ENCODE data around the gene SMYD4.

SMYD4 gene

DNA sequence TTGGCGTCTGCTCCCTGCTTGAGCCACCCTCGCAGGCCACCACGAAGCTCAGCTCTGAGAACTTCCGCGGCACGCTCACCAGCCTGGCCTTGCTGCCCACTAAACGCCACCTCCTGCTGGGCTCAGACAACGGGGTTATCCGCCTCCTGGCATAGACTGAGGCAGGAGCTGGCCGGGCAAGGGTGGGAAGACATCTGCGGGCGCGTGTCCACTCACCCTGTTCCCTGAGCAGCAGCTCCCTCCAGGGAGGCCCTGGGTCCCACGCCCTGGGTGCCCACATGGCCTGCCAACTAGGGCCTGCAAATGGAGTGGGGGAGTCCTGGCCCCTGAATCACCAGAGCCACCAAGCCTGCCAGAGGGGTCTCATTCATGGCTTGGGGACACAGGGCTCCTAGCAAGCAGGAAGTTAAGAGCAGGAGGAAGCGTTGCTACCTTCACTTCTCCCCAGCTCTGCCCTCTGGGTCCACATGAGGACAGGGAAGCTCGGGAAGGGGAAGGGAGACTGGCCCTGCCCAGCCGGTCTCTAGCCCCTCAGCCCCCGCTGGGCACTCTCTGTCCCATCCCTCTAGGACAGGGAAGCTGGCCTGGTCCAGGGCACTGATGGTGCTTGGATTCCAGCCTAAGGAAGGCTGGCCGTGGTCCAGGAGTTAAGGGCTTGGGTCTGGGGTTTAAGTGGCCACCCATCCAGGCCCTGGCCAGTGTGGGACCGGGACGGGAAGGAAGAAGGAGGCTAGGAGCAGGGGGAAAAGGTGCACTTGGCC, 92.0 kb downstream of the SMYD4 start:
- DNase-seq (ENCODE audit: low read depth), result no peak
- TF ChIP-seq, protein P1, sequence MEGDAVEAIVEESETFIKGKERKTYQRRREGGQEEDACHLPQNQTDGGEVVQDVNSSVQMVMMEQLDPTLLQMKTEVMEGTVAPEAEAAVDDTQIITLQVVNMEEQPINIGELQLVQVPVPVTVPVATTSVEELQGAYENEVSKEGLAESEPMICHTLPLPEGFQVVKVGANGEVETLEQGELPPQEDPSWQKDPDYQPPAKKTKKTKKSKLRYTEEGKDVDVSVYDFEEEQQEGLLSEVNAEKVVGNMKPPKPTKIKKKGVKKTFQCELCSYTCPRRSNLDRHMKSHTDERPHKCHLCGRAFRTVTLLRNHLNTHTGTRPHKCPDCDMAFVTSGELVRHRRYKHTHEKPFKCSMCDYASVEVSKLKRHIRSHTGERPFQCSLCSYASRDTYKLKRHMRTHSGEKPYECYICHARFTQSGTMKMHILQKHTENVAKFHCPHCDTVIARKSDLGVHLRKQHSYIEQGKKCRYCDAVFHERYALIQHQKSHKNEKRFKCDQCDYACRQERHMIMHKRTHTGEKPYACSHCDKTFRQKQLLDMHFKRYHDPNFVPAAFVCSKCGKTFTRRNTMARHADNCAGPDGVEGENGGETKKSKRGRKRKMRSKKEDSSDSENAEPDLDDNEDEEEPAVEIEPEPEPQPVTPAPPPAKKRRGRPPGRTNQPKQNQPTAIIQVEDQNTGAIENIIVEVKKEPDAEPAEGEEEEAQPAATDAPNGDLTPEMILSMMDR (IDR thresholded peaks at IDR 0.05; ENCODE audit: insufficient read depth, low read depth, low read length, missing control alignments), result no peak
- H3K4me3 ChIP-seq (ENCODE audit: low read length), result no peak overlapping the region

DNA sequence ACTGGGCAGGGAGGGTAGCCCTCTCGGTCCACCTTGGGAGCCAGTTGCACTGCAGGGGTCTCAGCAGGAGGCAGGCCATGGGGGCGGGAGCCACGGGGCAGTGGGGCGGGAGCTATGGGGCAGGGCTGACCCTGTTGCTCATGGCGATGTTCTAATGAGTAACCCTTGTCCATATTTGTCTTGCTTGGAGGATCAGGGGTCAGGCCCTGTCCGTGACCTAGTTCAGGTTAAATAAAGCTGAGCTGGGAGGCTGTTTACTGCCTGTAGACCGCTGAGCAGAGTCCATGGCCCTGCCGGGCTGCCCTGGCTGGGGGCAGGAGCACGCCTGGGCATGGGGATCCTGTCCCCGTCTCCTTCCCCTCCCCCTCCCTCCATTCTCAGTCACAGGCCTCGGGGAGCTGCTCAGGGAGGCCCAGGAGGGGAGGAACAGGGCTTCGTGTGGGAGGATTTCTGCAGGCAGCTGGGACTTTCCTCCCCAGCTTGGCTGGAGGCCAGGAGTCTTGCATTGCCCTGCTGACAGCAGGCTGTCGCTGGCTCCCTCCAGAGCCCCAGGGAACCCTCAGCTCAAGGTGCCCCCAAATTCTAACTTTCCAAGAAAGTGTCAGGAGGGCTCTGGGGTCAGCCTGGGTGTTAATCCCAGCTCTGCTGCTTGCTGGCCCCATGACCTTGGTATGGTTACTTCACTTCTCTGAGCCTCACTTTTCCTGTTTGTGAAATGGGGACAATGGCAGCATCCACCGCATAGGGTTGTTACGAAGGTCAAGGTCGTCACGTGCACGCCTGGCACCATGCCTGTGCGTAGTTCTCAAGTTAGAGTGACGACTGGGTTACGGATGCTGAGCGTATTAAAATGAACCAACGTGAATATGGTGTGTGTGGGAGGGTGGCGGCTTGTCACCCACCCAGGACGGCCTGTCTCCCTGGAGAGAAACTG, 93.1 kb downstream of the SMYD4 start:
- no peak overlapping the region for H3K4me3 ChIP-seq (ENCODE audit: low read length)
- TF ChIP-seq, protein P1 (IDR thresholded peaks at IDR 0.05; ENCODE audit: insufficient read depth, low read depth, low read length, missing control alignments), result no peak
- DNase-seq (ENCODE audit: low read depth), result peak; percentile 77

DNA sequence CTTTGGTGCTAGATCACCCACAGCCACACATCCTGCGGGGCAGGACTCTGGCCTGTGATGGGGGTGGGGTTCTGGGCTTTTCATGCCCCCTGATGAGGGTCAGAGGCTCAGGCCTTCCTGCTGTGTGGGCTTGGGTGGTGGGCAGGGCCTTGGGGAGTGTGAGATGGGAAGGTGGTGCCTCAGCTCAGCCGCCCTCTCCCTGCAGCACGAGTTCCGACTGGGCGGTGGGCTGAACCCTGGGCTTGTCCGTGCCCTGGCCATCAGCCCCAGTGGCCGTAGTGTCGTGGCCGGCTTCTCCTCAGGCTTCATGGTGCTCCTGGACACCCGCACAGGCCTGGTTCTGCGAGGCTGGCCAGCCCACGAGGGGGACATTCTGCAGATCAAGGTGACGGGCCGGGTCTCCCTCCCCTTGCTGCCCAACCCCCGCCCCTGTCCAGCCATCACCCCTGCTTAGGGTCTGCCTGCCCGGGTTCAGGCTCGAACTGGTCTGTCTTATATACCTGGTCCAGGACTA, 93.8 kb downstream of the SMYD4 start:
- DNase-seq (ENCODE audit: low read depth), result no peak
- H3K4me3 ChIP-seq (ENCODE audit: low read length), result no peak overlapping the region
- TF ChIP-seq, protein P1 (IDR thresholded peaks at IDR 0.05; ENCODE audit: insufficient read depth, low read depth, low read length, missing control alignments), result no peak

DNA sequence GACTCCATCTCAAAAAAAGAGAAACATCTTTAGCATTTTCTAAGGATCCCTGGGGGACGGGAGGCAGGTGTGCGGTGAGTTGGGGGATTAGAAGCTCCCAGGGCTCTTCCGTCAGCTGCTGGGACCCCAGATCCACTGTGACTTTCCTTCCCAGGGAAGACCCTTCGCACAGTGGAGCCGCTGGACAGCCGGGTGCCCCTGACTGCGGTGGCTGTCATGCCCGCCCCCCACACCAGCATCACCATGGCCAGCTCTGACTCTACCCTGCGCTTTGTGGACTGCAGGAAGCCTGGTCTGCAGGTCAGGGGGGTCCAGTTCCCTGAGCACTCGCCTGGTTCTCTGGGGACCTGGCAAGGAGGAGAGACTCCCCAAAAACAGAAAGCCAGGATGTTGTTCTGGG, 94.3 kb downstream of the SMYD4 start:
- H3K4me3 ChIP-seq (ENCODE audit: low read length), result no peak overlapping the region
- no peak for DNase-seq (ENCODE audit: low read depth)
- TF ChIP-seq, protein P1 (IDR thresholded peaks at IDR 0.05; ENCODE audit: insufficient read depth, low read depth, low read length, missing control alignments), result no peak

DNA sequence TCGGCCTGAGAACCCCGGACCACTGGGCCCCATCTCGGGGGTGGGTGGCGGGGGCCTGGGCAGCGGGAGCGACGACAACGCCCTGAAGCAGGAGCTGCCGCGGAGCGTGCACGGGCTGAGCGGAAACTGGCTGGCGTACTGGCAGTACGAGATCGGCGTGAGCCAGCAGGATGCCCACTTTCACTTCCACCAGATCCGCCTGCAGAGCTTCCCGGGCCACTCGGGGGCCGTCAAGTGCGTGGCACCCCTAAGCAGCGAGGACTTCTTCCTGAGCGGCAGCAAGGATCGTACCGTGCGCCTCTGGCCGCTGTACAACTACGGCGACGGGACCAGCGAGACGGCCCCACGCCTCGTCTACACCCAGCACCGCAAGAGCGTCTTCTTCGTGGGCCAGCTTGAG, 95.9 kb downstream of the SMYD4 start:
- no peak for DNase-seq (ENCODE audit: low read depth)
- TF ChIP-seq, protein P1 (IDR thresholded peaks at IDR 0.05; ENCODE audit: insufficient read depth, low read depth, low read length, missing control alignments), result no peak
- H3K4me3 ChIP-seq (ENCODE audit: low read length), result no peak overlapping the region

DNA sequence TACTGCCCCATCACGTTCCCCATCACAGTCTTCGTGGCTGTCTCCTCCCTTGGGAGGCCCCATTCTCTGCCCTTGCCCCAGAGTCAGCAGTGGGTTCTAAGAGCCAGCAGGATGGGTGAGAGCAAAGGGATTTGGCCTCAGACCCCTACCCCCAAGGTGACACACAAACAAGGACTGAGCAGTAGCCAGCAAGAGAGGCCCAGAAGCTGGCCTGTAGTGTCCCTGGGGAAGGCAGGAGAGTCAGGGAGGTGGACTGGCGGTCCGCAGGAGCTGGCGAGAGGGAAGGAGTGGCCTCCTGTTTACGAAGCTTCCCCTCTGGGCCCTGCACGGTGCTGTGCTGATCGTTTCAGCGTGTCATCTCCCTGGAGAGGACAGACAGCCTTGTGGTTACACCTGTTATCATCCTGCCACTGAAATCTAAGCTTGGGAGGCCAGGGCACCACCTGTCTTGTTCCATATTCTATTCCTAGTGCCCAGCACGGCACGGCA, 96.8 kb downstream of the SMYD4 start:
- H3K4me3 ChIP-seq (ENCODE audit: low read length), result no peak overlapping the region
- TF ChIP-seq, protein P1 (IDR thresholded peaks at IDR 0.05; ENCODE audit: insufficient read depth, low read depth, low read length, missing control alignments), result no peak
- DNase-seq (ENCODE audit: low read depth), result no peak

Measured in epithelial cell of esophagus (primary cell).